Left ventricle myocardium superior (tissue), 1 donor: Measurements from ENCODE around the gene RIC8A. TPM values are rescaled to one million over a fixed set of nuclear protein-coding genes. Genes with fewer than 3 reads are reported as not detected.
A peak's percentile ranks its signal among the peaks of the same experiment; 100 is the strongest.
"Not testable (repeated sequence)": the region's sequence is repeated elsewhere in the genome, so short reads cannot be mapped to it uniquely, and the experiment has no call there.

Source experiments
- ATAC-seq: fragments of 200-7000 bp; cut with Tn5 transposase; one replicate; pipeline ENCODE4 v1.9.1; 2020; ENCODE audit warnings: mild to moderate bottlenecking, moderate library complexity
- DNase-seq: peaks from one replicate; pipeline ENCODE4 v3.0.0-alpha.2; 2020
- intact Hi-C: fragments of 100-400 bp; cut with micrococcal nuclease; formaldehyde crosslinking; loops from one replicate; pipeline ENCODE4 v1.11.0; 2022
- long read RNA-seq: library from polyadenylated mRNA; unstranded; transcript quantifications from one replicate; pipeline ENCODE4 v2.0.0, GENCODE V29; 2021
- total RNA-seq: library from RNA; stranded (reverse); fragmentation: NEBNext Ultra II Directional; extraction: Animal tissue kit (Norgen Biotek cat#: 25700); gene quantifications from one replicate; pipeline ENCODE4 v1.2.1, GENCODE V29; 2021
- donor health status: DM: no; HTN: yes; CAD: no; lungs with severe emphysema.

The RIC8A gene
- 60.3 TPM for total RNA-seq
- long read RNA-seq, transcript RIC8A-203 (10 exons, 3,703 nt): major isoform, 66 of 104 reads
- long read RNA-seq, transcript RIC8A-208 (8 exons, 2,565 nt): minor isoform, 5 of 104 reads
- long read RNA-seq, partial matches to known transcripts: 7 of 104 reads
- long read RNA-seq, other reads (novel, unspliced or antisense): 22 of 104 reads

- DNase-seq (peak; percentile 96), ATAC-seq (peak; percentile 91)
- intact Hi-C loops: no loop called here
These were observed at the start of gene RIC8A, which contains the start of gene BET1L for GRCh38 chr11:207208-207862. TSS of gene RIC8A (plus strand) at chr11:207708. CDS start at chr11:208855, 1,147 bp downstream. TSS of gene BET1L (minus strand) at chr11:207399. CDS start at chr11:207321, 78 bp downstream.

GRCh38 chr11:180242-180641 is 27.3 kb upstream of the RIC8A start:
- intact Hi-C loops, DNase-seq, ATAC-seq: not testable (repeated sequence)

GRCh38 chr11:189200-189783 is 18.2 kb upstream of the RIC8A start:
- ATAC-seq (peak; percentile 63), DNase-seq (peak; percentile 32)

DNA sequence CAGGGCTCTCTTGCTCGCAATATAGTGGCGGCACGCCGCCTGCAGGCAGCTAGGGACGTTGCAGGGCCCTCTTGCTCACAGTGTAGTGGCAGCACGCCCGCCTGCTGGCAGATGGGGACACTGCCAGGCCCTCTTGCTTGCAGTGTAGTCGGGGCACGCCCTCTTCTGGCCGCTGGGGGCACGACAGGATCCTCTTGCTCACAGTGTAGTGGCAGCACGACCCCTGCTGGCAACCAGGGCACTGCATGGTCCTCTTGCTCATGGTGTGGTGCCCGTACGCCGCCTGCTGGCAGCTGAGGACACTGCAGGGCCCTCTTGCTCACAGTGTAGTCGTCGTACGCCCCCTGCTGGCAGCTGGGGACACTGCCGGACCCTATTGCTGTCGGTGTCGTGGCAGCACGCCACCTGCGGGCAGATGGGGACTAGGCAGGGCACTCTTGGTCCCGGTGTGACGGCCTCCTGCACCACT is 17.6 kb upstream of the RIC8A start:
- ATAC-seq (peak; percentile 67), DNase-seq (peak; percentile 34)
- intact Hi-C loops: not testable (repeated sequence)

More at GRCh38 chr11:189200-189783, 18.2 kb upstream of the RIC8A start:
- intact Hi-C loops: not testable (repeated sequence)

DNA sequence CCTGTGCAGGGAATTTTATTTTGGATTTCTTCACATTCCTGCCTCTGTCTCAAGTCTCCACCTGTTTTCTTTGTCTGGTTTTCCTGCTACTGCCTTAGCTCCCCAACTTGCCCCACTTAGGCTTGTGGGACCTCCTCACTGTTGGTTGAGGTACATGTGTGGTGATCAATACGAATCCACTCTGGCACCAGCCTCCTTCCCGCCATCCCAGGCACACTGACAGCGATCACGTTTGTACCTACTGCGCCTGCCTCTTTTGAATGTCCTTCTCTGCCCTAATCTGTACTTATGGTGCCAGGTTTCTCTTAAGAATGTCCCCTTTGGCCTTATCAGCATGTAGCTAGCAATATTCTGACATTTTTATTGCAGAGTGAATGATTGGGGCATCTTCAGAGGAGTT is 17.0 kb upstream of the RIC8A start:
- intact Hi-C loops, ATAC-seq, DNase-seq: not testable (repeated sequence)

GRCh38 chr11:191490-192478 is 15.7 kb upstream of the RIC8A start:
- DNase-seq (peak; percentile 61), ATAC-seq (peak; percentile 60)
- intact Hi-C loops: not testable (repeated sequence)

GRCh38 chr11:192674-193128 is 14.8 kb upstream of the RIC8A start, which contains the start of gene SCGB1C1:
TSS of gene SCGB1C1 (plus strand) at chr11:193078. CDS start at chr11:193100, 22 bp downstream.
- DNase-seq, intact Hi-C loops, ATAC-seq: not testable (repeated sequence)

- intact Hi-C loops, ATAC-seq, DNase-seq: not testable (repeated sequence)
These were observed 14.0 kb upstream of the RIC8A start for GRCh38 chr11:193481-193880.

DNA sequence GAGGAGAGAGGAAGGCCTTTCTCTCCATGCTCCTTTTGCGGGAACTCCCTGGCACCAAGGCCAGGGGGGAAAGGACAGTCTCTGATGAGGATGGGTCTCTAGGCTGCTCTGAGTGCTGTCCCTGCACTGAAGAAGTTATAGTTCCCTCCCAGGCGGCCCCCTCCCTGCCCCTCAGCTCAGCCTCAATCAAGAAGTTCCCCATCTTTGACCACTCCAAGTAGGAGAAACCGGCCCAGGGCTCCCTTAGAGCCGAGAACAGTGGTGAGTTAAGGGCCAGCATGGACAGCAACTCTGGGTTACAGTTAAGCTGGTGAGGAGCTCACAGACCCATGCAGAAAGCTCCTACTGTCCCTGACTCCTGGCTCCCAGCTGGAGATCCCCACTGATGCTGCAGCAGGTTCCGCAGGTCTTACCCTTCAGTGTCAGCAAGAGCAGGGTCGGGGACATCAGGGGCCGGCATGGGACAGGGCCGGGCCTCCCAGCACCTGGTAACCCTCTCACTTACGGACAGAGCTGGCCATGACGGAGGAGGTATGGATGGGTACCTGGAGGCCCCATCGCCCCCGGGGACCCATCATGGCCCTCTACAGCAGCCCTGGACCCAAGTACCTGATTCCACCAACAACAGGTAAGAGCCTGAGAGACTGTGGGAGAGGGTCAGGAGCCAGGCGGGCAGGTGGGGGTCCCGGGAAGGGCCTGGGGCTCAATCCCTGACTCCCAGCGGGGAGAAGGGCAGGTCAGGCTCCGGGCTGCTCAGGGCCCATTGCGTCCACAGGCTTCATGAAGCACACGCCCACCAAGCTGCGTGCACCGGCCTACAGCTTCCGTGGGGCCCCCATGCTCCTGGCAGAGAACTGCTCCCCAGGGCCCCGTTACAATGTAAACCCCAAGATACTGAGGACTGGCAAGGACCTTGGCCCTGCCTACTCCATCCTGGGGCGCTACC is 10.4 kb upstream of the RIC8A start:
- ATAC-seq (no peak), DNase-seq (peak; percentile 32)
- intact Hi-C loops: no loop called here

GRCh38 chr11:197741-198235 is 9.7 kb upstream of the RIC8A start:
- DNase-seq (no peak), ATAC-seq (no peak)
- intact Hi-C loops: no loop called here

DNA sequence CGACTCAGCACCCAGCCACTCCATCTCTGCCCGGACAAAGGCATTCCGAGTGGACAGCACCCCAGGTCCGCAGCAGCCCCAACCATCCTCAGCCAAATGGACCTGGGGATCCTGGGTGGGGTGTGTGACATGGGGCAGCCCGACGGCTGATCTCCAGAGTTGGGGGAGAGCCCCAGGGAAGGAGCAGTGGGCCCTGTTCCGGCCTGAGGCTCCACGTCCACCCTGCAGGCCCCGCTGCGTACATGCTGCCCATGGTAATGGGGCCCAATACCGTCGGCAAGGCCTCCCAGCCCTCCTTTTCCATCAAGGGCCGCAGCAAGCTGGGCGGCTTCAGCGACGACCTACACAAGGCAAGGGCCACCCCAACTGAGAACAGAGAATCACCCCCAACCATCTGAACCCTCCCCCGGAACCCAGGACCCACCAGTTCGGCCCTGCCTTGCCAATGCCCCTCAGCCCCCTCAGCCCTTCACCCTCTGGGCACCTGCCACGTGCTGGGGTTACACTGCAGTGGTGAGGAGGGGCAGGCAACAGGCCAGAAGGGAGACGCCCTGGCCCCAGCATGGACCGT is 9.2 kb upstream of the RIC8A start:
- intact Hi-C loops: no loop called here
- DNase-seq (no peak), ATAC-seq (no peak)

- peak; percentile 38 for DNase-seq
- ATAC-seq: peak; percentile 4
- intact Hi-C loops: no loop called here
These were observed 8.4 kb upstream of the RIC8A start for GRCh38 chr11:199004-199581.

GRCh38 chr11:199782-200181 is 7.7 kb upstream of the RIC8A start:
- DNase-seq: no peak
- intact Hi-C loops: loop anchor here (5.0 kb wide), 1 partner anchor 163 kb away; no protein-coding TSS in a partner anchor
- no peak for ATAC-seq

GRCh38 chr11:200224-201003 is 7.1 kb upstream of the RIC8A start:
- intact Hi-C loops: loop anchor here (5.0 kb wide), 1 partner anchor 162 kb away; no protein-coding TSS in a partner anchor
- DNase-seq (no peak), ATAC-seq (no peak)

DNA sequence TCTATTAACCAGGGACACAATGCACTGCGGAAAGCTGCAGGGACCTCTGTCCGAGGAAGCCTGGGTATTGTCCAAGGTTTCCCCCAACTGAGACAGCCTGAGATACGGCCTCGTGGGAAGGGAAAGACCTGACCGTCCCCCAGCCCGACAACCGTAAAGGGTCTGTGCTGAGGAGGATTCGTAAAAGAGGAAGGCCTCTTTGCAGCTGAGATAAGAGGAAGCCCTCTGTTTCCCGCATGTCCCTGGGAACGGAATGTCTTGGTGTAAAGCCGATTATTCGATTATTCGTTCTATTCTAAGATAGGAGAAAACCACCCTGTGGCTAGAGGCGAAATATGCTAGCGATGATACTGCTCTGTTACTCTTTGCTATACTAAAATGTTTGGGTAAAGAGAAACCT is 5.5 kb upstream of the RIC8A start:
- no peak for DNase-seq
- intact Hi-C loops: loop anchor here (5.0 kb wide), 1 partner anchor 160 kb away; no protein-coding TSS in a partner anchor
- no peak for ATAC-seq

DNA sequence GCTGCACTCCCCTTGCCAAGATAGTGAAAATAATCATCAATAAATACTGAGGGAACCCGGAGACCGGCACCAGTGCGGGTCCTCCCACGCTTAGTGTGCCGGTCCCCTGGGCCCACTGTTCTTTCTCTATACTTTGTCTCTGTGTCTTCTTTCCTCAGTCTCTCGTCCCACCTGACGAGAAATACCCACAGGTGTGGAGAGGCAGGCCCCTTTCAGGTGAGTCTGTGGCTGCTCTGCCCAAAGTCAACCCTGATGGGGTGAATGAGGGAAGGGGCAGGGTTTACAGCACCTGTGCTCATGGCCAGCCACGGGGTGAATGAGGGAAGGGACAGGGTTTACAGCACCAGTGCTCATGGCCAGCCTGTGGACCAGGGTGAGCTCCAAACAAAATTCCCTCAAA is 5.0 kb upstream of the RIC8A start:
- intact Hi-C loops: loop anchor here (5.0 kb wide), 1 partner anchor 160 kb away; no protein-coding TSS in a partner anchor
- DNase-seq (no peak), ATAC-seq (no peak)
